Nucleus accumbens (tissue), 56 donors: ENCODE results near the gene LONRF3.
A peak's percentile ranks its signal among the peaks of the same experiment; 100 is the strongest.
"Not testable (repeated sequence)": the region's sequence is repeated elsewhere in the genome, so short reads cannot be mapped to it uniquely, and the experiment has no call there.

Experiments
- DNase-seq, 56 donors: peaks; one replicate each; lab custom pipeline; 2025; lab: John Stamatoyannopoulos, UW

The LONRF3 gene

DNA sequence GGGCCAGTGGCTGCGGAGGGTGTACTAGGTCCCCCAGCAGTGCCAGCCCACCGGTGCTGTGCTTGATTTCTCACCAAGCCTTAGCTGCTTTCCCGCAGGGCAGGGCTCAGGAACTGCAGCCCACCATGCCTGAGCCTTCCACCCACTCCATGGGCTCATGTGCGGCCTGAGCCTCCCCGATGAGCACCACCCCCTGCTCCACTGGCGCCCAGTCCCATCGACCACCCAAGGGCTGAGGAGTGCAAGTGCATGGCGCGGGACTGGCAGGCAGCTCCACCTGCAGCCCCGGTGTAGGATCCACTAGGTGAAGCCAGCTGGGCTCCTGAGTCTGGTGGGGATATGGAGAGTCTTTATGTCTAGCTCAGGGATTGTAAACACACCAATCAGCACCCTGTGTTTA lies 55.2 kb downstream of the LONRF3 start:
- DNase-seq = not testable (repeated sequence)

GRCh38 chrX:119030990-119031389 lies 56.6 kb downstream of the LONRF3 start:
- no peak for DNase-seq

DNA sequence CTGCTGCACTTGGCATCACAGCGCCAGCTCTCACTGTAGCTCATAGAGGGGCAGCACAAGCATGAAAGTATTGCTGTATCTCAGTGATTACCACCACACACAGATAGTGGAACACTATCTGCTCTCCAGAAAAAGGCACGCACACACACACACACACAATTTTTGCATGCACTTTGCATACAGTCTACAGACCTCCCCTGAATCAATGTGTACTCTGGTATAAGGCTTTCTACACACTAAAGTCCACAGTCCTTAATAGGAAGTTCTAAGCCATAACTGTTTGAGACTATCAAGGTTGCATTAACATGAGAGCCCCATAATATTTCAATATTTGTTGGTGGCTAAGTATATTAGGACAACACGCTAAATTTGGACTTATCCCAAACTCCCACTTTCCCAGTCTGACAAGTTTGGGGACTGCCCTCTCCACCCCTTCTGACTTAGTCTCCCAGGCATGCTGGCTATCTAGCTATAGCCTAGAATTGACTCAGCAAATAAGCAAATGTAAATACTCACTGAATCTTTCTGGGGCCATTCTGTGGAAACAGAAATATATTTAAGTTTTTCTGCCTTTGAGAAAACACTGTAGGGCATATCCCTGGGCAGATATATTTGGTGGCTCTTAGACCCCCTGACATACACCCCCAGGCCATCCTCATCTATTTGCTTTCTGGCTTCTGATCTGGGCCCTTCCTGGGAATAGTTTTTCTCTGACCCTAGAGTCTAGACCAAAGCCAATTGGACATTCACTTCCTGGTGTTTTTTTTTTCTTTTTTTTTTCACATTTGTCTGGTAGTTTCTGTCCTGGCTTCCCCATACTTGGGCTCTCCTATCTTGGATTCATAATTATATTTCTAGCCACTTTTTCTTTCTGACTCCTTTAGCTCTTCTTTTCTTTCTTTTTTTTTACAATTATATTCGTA lies 62.0 kb downstream of the LONRF3 start:
- DNase-seq = no peak

- DNase-seq = no peak
Observed at GRCh38 chrX:119040432-119040831, 66.0 kb downstream of the LONRF3 start.

GRCh38 chrX:119041175-119041574 lies 66.8 kb downstream of the LONRF3 start:
- DNase-seq = peak in 15 of 56 donors; percentile 0 to 39 (median 5)

DNA sequence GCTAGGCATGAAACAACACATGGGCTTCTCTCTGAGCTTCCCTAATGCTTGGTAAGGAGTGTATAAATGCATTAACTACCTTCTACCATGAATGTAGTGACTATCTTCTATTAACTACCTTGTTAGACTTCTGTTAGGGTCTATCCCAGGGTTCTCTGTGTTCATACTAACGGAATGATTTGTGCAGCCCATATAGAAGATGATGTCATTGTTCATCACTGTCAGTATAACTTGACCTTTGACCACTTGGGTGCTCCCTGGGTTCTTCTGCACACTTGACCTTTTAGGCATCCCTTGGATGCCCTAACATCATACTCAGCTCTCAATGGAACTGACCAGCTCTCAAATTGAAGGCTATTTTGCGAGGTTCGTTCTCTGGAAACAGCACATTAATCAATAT lies 67.6 kb downstream of the LONRF3 start:
- no peak for DNase-seq

GRCh38 chrX:119042996-119043395 lies 68.6 kb downstream of the LONRF3 start:
- no peak for DNase-seq

DNA sequence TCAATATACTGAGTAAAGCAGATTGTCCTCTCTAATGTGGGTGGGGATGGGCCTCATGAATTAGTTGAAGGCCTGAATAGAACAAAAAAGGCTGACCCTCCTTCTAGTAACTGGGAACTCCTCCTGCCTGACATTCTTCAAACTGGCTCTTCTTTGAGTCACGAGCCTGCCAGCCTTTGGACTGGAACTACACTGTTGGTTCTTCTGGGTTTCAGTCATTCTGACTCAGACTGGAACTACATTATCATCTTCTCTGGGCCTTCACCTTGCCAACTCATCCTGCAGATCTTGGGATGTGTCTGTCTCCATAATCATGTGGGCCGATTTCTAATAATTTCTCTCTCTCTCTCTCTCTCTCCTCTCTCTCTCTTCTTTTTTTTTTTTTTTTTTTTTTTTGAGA lies 71.5 kb downstream of the LONRF3 start:
- no peak for DNase-seq

GRCh38 chrX:119055687-119056086 lies 81.3 kb downstream of the LONRF3 start:
- no peak for DNase-seq

- DNase-seq = no peak
Observed at GRCh38 chrX:119062750-119063374, 88.4 kb downstream of the LONRF3 start.

GRCh38 chrX:119063428-119063827 lies 89.0 kb downstream of the LONRF3 start:
- DNase-seq = no peak

DNA sequence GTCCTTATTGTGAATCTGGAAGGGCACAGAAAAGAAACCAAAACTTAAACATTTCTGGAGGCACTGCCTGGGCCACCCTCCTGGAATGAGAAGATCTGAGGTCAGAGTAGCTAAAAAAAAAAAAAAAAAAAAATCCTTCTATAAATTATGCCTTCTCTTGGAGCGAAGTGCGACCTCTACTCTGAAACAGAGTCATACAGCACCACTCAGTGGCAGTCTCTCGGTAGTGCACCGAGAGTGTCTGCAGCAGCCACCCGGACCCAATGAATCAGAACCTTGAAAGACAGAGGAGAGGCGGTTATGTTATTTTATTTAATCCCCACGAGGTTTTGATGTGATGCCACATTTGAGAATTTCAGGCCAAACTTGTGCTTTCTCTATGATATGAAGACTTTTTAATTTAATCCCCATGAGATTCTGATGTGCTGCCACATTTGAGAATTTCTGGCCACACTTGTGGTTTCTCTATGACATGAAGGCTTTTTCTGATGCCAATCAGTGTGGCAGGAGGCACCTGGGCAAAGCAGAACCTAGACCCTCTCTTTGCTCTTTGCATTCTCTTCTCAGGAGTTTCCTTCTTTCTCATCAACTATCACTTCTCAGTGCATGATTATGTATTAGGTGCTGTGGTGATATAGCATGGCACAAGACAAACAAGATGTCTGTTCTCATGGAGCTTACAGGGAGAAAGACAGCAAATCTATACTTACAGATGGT lies 92.8 kb downstream of the LONRF3 start:
- DNase-seq = peak in 40 of 56 donors; percentile 0 to 66 (median 14)
